Muscle layer of colon (tissue), 2 donors: ENCODE results near the gene CSNK2B.

Source experiments
- H3K27ac ChIP-seq: one replicate; pipeline ENCODE4 v1.7.0; 2013; ENCODE audit warnings: low read depth, mild to moderate bottlenecking, low read length, moderate library complexity
- H3K27me3 ChIP-seq, 2 donors: one replicate each; pipeline ENCODE4 v1.7.0; 2013; ENCODE audit warnings: low read length in 2 of 2, mild to moderate bottlenecking in 2 of 2; ENCODE audit not compliant: insufficient read depth in 2 of 2, control insufficient read depth in 1 of 2
- H3K36me3 ChIP-seq: one replicate; pipeline ENCODE4 v1.7.0; 2013; ENCODE audit warnings: mild to moderate bottlenecking, low read length; ENCODE audit not compliant: insufficient read depth
- H3K4me1 ChIP-seq: one replicate; pipeline ENCODE4 v1.7.0; 2013; ENCODE audit warnings: mild to moderate bottlenecking, low read length; ENCODE audit not compliant: insufficient read depth
- H3K4me3 ChIP-seq, 2 donors: one replicate each; pipeline ENCODE4 v1.7.0; 2013; ENCODE audit warnings: low read length in 2 of 2, low read depth in 1 of 2, mild to moderate bottlenecking in 1 of 2, moderate library complexity in 1 of 2
- H3K9ac ChIP-seq: one replicate; pipeline ENCODE4 v1.7.0; 2013; ENCODE audit warnings: low read length
- H3K9me3 ChIP-seq: one replicate; pipeline ENCODE4 v1.7.0; 2013; ENCODE audit warnings: mild to moderate bottlenecking, low read length
- donor health status: abdominal sarcoma.
- donor health status: Adenocarcinoma of cecum.

Gene CSNK2B

GRCh38 chr6:31664790-31665500, 935 bp upstream of the CSNK2B start, which contains the start of gene GPANK1:
Gene GPANK1, minus strand, starts transcription at chr6:31664997. Its CDS starts 519 bp downstream, at chr6:31664478.
- peak within 1 kb of the TSS; percentile 68 for H3K9ac ChIP-seq
- H3K36me3 ChIP-seq: peaks cover 50% of the 10 kb centered on the region
- H3K27me3 ChIP-seq: no peaks in the 10 kb centered on the region
- peak within 1 kb of the TSS; percentile 95 for H3K27ac ChIP-seq
- peak within 1 kb of the TSS; percentile 55 to 96 for H3K4me3 ChIP-seq
- H3K4me1 ChIP-seq: peaks cover 45% of the 10 kb centered on the region
- no peaks in the 10 kb centered on the region for H3K9me3 ChIP-seq

DNA sequence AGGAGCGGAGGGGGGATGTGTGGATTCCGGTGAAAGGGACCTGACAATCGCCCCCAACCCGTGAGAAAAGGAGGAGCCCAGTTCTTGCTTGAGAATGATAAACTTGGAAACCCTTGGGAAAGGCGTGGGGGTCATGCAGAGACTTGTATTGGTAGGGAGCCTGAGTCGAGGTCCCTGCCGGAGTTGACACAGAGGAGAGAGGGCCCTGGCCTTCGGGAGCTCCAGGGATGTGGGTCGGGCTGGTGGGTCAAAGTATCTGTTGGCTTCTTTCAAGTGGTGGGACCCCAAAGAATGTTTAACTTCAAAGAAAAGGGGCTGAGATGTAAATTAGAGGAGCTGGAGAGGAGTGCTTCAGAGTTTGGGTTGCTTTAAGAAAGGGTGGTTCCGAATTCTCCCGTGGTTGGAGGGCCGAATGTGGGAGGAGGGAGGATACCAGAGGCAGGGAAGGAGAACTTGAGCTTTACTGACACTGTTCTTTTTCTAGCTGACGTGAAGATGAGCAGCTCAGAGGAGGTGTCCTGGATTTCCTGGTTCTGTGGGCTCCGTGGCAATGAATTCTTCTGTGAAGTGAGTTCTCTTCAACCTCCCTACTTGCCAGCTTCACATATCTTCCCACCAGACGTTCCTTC, 571 bp downstream of the CSNK2B start:
- Histone ChIP-seq H3K36me3 (peaks cover 64% of the 10 kb centered on the region), H3K9ac (peak overlapping the region; percentile 96), H3K4me1 (peaks cover 37% of the 10 kb centered on the region), H3K27me3 (no peaks in the 10 kb centered on the region), H3K4me3 (peak overlapping the region; percentile 85 to 96), H3K27ac (peak overlapping the region; percentile 95), H3K9me3 (no peaks in the 10 kb centered on the region)

DNA sequence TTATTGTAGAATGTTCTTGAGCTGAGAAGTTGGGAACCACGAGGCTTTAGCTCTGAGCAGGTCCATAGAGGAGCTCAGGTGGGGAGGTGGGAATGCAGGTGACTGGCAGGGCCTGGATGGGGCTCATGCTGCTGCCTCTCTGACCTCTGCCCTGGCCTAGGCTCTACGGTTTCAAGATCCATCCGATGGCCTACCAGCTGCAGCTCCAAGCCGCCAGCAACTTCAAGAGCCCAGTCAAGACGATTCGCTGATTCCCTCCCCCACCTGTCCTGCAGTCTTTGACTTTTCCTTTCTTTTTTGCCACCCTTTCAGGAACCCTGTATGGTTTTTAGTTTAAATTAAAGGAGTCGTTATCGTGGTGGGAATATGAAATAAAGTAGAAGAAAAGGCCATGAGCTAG, 3.8 kb downstream of the CSNK2B start, which contains the start of gene LY6G5B:
TSS of gene LY6G5B (plus strand) at position 301 of the 400 bp plus-strand sequence. CDS start 975 bp downstream, outside the sequence.
- peaks cover 11% of the 10 kb centered on the region for H3K4me1 ChIP-seq
- H3K9me3 ChIP-seq: no peaks in the 10 kb centered on the region
- no peaks in the 10 kb centered on the region for H3K27me3 ChIP-seq
- H3K9ac ChIP-seq: no peak within 1 kb of the TSS
- H3K36me3 ChIP-seq: peaks cover 55% of the 10 kb centered on the region
- H3K27ac ChIP-seq: no peak within 1 kb of the TSS
- H3K4me3 ChIP-seq: no peak within 1 kb of the TSS

- Histone ChIP-seq H3K9me3 (no peaks in the 10 kb centered on the region), H3K27me3 (no peaks in the 10 kb centered on the region), H3K36me3 (peaks cover 9% of the 10 kb centered on the region), H3K4me3 (no peak overlapping the region), H3K9ac (no peak overlapping the region), H3K27ac (no peak overlapping the region), H3K4me1 (peaks cover 10% of the 10 kb centered on the region)
These were observed 10.5 kb downstream of the CSNK2B start for GRCh38 chr6:31676322-31676903.

DNA sequence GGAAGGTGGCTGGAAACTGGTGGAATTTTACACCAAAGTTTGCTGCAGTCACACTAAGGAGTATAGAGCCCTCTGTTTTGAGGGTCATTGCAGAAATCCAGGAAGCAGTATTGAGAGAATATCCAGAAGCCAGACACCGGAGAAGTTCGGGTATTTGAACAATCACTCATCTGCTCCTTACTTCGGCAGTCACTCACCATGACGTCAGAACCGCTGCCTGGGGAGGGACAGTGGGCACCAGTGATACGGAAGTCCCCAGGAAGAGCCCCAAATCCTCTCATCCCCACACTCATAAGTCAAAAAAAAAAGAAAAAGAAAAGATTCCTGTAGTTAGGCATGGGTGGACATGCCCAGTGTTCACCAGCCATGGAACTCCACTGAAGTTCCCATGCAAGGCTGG, 11.0 kb downstream of the CSNK2B start:
- no peak overlapping the region for H3K9ac ChIP-seq
- H3K27ac ChIP-seq: no peak overlapping the region
- no peak overlapping the region for H3K4me3 ChIP-seq
- H3K27me3 ChIP-seq: no peaks in the 10 kb centered on the region
- H3K36me3 ChIP-seq: peaks cover 4% of the 10 kb centered on the region
- no peaks in the 10 kb centered on the region for H3K9me3 ChIP-seq
- H3K4me1 ChIP-seq: peaks cover 13% of the 10 kb centered on the region

DNA sequence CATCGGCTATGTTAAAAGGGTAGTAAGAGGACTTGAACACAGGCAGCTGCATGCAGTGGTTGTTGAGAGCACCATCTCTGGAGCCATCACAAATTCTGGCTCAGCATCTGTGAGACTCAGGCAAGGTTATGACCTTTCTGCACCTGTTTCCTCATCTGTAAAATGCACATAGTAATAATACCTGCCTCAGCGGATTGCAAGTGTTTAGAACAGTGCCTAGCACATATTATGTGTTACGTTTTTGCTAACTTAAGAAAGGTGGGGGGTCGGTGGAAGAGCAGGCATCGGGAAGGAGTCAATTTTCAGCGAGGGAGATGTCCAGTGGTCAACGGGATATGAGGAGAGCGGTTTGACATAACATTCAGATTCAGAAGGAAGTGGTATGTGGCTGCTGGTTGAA, 12.1 kb downstream of the CSNK2B start:
- no peak overlapping the region for H3K9ac ChIP-seq
- H3K4me3 ChIP-seq: no peak overlapping the region
- H3K36me3 ChIP-seq: no peaks in the 10 kb centered on the region
- H3K27me3 ChIP-seq: no peaks in the 10 kb centered on the region
- no peak overlapping the region for H3K27ac ChIP-seq
- H3K4me1 ChIP-seq: peaks cover 13% of the 10 kb centered on the region
- H3K9me3 ChIP-seq: no peaks in the 10 kb centered on the region

DNA sequence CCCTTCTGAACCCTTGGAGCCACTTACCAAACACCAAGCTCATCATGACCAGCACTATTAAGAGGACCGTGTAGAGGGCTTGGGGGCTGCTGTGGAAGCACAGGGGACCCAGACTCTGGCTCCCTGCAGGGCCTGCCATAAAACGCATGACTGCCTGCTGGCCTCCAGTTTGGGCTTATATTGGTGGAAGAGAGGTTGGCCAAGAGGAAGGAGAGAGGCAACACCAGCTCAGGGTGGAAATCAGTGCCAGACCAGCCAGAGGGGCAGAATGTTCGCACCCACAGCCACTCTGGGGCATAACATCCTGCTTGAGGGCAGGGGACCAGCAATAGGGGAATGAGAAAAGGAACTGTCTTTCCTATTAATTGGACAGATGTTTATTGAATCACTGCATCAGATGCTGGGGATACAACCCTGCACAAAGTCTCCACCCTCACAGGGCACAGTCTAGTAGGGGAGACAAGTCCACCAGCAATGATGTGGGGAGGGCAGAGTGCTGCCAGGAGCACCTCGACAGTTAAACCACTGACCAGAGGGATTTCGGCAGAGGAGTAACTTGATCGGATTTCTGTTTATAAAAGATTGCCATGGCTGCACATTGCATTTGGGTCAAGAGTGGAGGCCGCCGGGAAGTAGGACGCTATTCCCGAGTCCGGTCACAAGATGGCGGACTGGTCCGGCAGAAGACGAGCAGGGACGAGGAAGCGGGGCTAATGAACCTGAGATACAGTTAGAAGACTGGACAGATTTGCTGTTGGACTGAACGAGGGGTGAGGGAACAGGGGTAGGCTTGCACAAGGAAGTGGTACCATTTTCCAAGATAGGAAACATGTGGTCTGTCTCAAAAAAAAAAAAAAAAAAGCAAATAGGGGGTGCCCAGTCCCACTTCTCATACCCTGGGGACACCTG, 14.6 kb downstream of the CSNK2B start, which contains the start of gene LY6G5C:
TSS of gene LY6G5C (minus strand) at position 842 of the 909 bp plus-strand sequence. CDS start at position 148, 694 bp downstream.
- no peaks in the 10 kb centered on the region for H3K36me3 ChIP-seq
- H3K27ac ChIP-seq: peak within 1 kb of the TSS; percentile 74
- peak within 1 kb of the TSS; percentile 24 to 71 for H3K4me3 ChIP-seq
- peaks cover 13% of the 10 kb centered on the region for H3K4me1 ChIP-seq
- peak within 1 kb of the TSS; percentile 53 for H3K9ac ChIP-seq
- no peaks in the 10 kb centered on the region for H3K27me3 ChIP-seq
- no peaks in the 10 kb centered on the region for H3K9me3 ChIP-seq

DNA sequence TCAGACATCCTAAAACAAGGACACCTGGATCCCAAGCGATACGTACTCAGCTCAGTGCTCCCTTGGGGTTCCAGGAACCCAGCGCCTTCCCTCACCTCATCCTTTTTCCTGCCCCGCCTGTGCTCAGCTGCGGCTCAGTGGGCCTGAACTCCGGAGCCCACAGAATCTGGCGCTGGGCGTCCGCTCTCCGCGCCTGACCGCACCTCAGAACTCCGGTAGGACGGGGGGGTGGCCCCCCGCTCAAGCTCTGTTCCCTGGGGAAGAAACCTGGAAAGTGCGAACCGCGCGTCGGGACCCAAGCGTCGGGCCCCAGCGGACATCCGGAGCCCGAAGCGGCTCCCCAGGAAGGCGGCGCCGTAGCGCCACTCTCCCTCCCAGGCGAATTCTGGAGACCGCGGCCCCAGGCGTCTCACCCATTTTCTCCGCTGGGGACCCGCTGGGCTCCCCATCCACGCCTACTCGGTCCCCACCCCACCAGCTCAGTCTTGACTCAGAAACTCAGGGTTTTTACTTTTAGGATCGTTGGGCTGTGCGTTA, 15.3 kb downstream of the CSNK2B start:
- Histone ChIP-seq H3K27me3 (no peaks in the 10 kb centered on the region), H3K4me1 (peaks cover 13% of the 10 kb centered on the region), H3K27ac (peak overlapping the region; percentile 74), H3K36me3 (peaks cover 4% of the 10 kb centered on the region), H3K4me3 (peak overlapping the region; percentile 24 to 71), H3K9ac (peak overlapping the region; percentile 53), H3K9me3 (no peaks in the 10 kb centered on the region)

- Histone ChIP-seq H3K27ac (no peak overlapping the region), H3K4me3 (no peak overlapping the region), H3K27me3 (no peaks in the 10 kb centered on the region), H3K4me1 (peaks cover 13% of the 10 kb centered on the region), H3K9ac (no peak overlapping the region), H3K36me3 (peaks cover 28% of the 10 kb centered on the region), H3K9me3 (no peaks in the 10 kb centered on the region)
These were observed 17.7 kb downstream of the CSNK2B start for GRCh38 chr6:31683591-31683990.

GRCh38 chr6:31686483-31686882, 20.6 kb downstream of the CSNK2B start:
- H3K9me3 ChIP-seq: no peaks in the 10 kb centered on the region
- H3K9ac ChIP-seq: no peak overlapping the region
- peaks cover 3% of the 10 kb centered on the region for H3K4me1 ChIP-seq
- no peak overlapping the region for H3K27ac ChIP-seq
- no peaks in the 10 kb centered on the region for H3K27me3 ChIP-seq
- no peak overlapping the region for H3K4me3 ChIP-seq
- peaks cover 53% of the 10 kb centered on the region for H3K36me3 ChIP-seq
